Activated naive CD8-positive, alpha-beta T cell treated with anti-CD3 and anti-CD28 coated beads, Interleukin-2, amount 10 ng/mL, durations not matched to agents 7 days and 5 days (primary cell): ENCODE data around the gene IL10RB. TPM values are rescaled to one million over a fixed set of nuclear protein-coding genes. Genes with fewer than 3 reads are reported as not detected.

ENCODE experiments used
- ATAC-seq: fragments of 150-1000 bp; cut with Tn5 transposase; one replicate; pipeline ENCODE4 v1.10.0; 2021; ENCODE audit warnings: low read depth, moderate library complexity
- POLR2A ChIA-PET: fragments of 350-600 bp; sonication (Branson Sonifier 250); formaldehyde crosslinking; loops from one replicate; lab custom pipeline; 2021; ENCODE audit warnings: antibody characterized with exemption; lab: Charles Lee
- DNase-seq: peaks from one replicate; pipeline ENCODE4 v3.0.0; 2021
- H3K27ac Mint-ChIP-seq: one replicate; pipeline ENCODE4 v1.8.0; 2022; ENCODE audit warnings: mild to moderate bottlenecking, mixed read lengths
- H3K27me3 Mint-ChIP-seq: one replicate; pipeline ENCODE4 v1.8.0; 2022; ENCODE audit warnings: mild to moderate bottlenecking, moderate library complexity, mixed read lengths
- H3K36me3 Mint-ChIP-seq: one replicate; pipeline ENCODE4 v1.8.0; 2021; ENCODE audit warnings: mild to moderate bottlenecking, mixed read lengths
- H3K4me1 Mint-ChIP-seq: one replicate; pipeline ENCODE4 v1.8.0; 2021; ENCODE audit warnings: mixed read lengths
- H3K4me3 Mint-ChIP-seq: one replicate; pipeline ENCODE4 v1.8.0; 2022; ENCODE audit warnings: mild to moderate bottlenecking, moderate library complexity, mixed read lengths
- H3K9me3 Mint-ChIP-seq: one replicate; pipeline ENCODE4 v1.8.0; 2021; ENCODE audit warnings: mixed read lengths
- total RNA-seq, 2 experiments: library from RNA; stranded (reverse); gene quantifications; one replicate each; pipeline ENCODE4 v1.2.3, GENCODE V29; 2021

The IL10RB gene
- total RNA-seq, 2 experiments from 2014 or later, result 40.6 to 44.1 TPM

GRCh38 chr21:33281096-33281652, 15.0 kb downstream of the IL10RB start:
- Mint-ChIP-seq H3K4me3 (no peak overlapping the region), H3K36me3 (peaks cover 65% of the 10 kb centered on the region), H3K27me3 (no peaks in the 10 kb centered on the region), H3K27ac (no peak overlapping the region), H3K4me1 (peaks cover 2% of the 10 kb centered on the region), H3K9me3 (peaks cover 2% of the 10 kb centered on the region)
- ATAC-seq (no peak), DNase-seq (no peak)
- POLR2A ChIA-PET, result interaction anchor here (1.3 kb wide), 1 partner anchor 13 kb away, joined by 3 read pairs; no protein-coding TSS in a partner anchor

GRCh38 chr21:33283203-33283602, 17.0 kb downstream of the IL10RB start:
- DNase-seq (no peak), ATAC-seq (no peak)
- Mint-ChIP-seq H3K4me3 (no peak overlapping the region), H3K27ac (no peak overlapping the region), H3K9me3 (no peaks in the 10 kb centered on the region), H3K36me3 (peaks cover 57% of the 10 kb centered on the region), H3K4me1 (no peaks in the 10 kb centered on the region), H3K27me3 (no peaks in the 10 kb centered on the region)
- POLR2A ChIA-PET, result interaction anchor here (0.7 kb wide), 1 partner anchor 17 kb away, joined by 5 read pairs; no protein-coding TSS in a partner anchor

- Mint-ChIP-seq H3K4me1 (no peaks in the 10 kb centered on the region), H3K36me3 (peaks cover 45% of the 10 kb centered on the region), H3K27ac (no peak overlapping the region), H3K4me3 (no peak overlapping the region), H3K27me3 (no peaks in the 10 kb centered on the region), H3K9me3 (no peaks in the 10 kb centered on the region)
- POLR2A ChIA-PET, result interaction anchor here (0.9 kb wide), 1 partner anchor 20 kb away, joined by 3 read pairs; the partner anchor contains the start of gene IL10RB
- no peak for ATAC-seq
- no peak for DNase-seq
Measured at GRCh38 chr21:33286076-33286475, 19.9 kb downstream of the IL10RB start.

GRCh38 chr21:33286600-33287456, 20.7 kb downstream of the IL10RB start:
- ATAC-seq (no peak), DNase-seq (no peak)
- no peaks in the 10 kb centered on the region for H3K4me1 Mint-ChIP-seq
- no peaks in the 10 kb centered on the region for H3K27me3 Mint-ChIP-seq
- H3K27ac Mint-ChIP-seq, result no peak overlapping the region
- peaks cover 42% of the 10 kb centered on the region for H3K36me3 Mint-ChIP-seq
- H3K9me3 Mint-ChIP-seq, result no peaks in the 10 kb centered on the region
- POLR2A ChIA-PET, result interaction anchor here (0.9 kb wide), 1 partner anchor 20 kb away, joined by 3 read pairs; the partner anchor contains the start of gene IL10RB
- no peak overlapping the region for H3K4me3 Mint-ChIP-seq

- H3K4me1 Mint-ChIP-seq, result peaks cover 16% of the 10 kb centered on the region
- H3K4me3 Mint-ChIP-seq, result no peak overlapping the region
- POLR2A ChIA-PET, result no interaction called here
- peaks cover 42% of the 10 kb centered on the region for H3K36me3 Mint-ChIP-seq
- H3K27me3 Mint-ChIP-seq, result no peaks in the 10 kb centered on the region
- H3K27ac Mint-ChIP-seq, result no peak overlapping the region
- H3K9me3 Mint-ChIP-seq, result no peaks in the 10 kb centered on the region
- no peak for DNase-seq
- no peak for ATAC-seq
Measured at GRCh38 chr21:33289199-33289819, 23.1 kb downstream of the IL10RB start.

GRCh38 chr21:33290441-33290840, 24.3 kb downstream of the IL10RB start:
- H3K36me3 Mint-ChIP-seq, result peaks cover 43% of the 10 kb centered on the region

GRCh38 chr21:33291686-33292085, 25.5 kb downstream of the IL10RB start:
- no peak for ATAC-seq
- Mint-ChIP-seq H3K9me3 (no peaks in the 10 kb centered on the region), H3K36me3 (peaks cover 37% of the 10 kb centered on the region), H3K4me1 (peaks cover 17% of the 10 kb centered on the region), H3K27ac (no peak overlapping the region), H3K4me3 (no peak overlapping the region), H3K27me3 (no peaks in the 10 kb centered on the region)
- DNase-seq, result no peak
- POLR2A ChIA-PET, result interaction anchor here (1.0 kb wide), 1 partner anchor 33 kb away, joined by 3 read pairs; the partner anchor contains the start of gene IFNAR1

More at GRCh38 chr21:33290441-33290840, 24.3 kb downstream of the IL10RB start:
- Mint-ChIP-seq H3K4me3 (no peak overlapping the region), H3K27ac (no peak overlapping the region), H3K27me3 (no peaks in the 10 kb centered on the region), H3K9me3 (no peaks in the 10 kb centered on the region), H3K4me1 (peaks cover 17% of the 10 kb centered on the region)
- ATAC-seq (no peak), DNase-seq (no peak)
- POLR2A ChIA-PET, result no interaction called here

- H3K4me3 Mint-ChIP-seq, result no peak overlapping the region
- ATAC-seq, result no peak
- no peak for DNase-seq
- POLR2A ChIA-PET, result no interaction called here
- H3K27me3 Mint-ChIP-seq, result no peaks in the 10 kb centered on the region
- H3K9me3 Mint-ChIP-seq, result no peaks in the 10 kb centered on the region
- peaks cover 40% of the 10 kb centered on the region for H3K36me3 Mint-ChIP-seq
- H3K27ac Mint-ChIP-seq, result no peak overlapping the region
- peaks cover 19% of the 10 kb centered on the region for H3K4me1 Mint-ChIP-seq
Measured at GRCh38 chr21:33292724-33293123, 26.6 kb downstream of the IL10RB start.

GRCh38 chr21:33293136-33293535, 27.0 kb downstream of the IL10RB start:
- DNase-seq, result no peak
- Mint-ChIP-seq H3K4me3 (no peak overlapping the region), H3K27ac (no peak overlapping the region), H3K36me3 (peaks cover 43% of the 10 kb centered on the region), H3K9me3 (no peaks in the 10 kb centered on the region), H3K27me3 (no peaks in the 10 kb centered on the region), H3K4me1 (peaks cover 19% of the 10 kb centered on the region)
- no peak for ATAC-seq
- POLR2A ChIA-PET, result no interaction called here

GRCh38 chr21:33293811-33294216, 27.6 kb downstream of the IL10RB start:
- H3K27ac Mint-ChIP-seq, result peak overlapping the region; percentile 70

GRCh38 chr21:33296156-33296555, 30.0 kb downstream of the IL10RB start:
- H3K4me3 Mint-ChIP-seq, result no peak overlapping the region
- H3K36me3 Mint-ChIP-seq, result peaks cover 36% of the 10 kb centered on the region
- peaks cover 40% of the 10 kb centered on the region for H3K4me1 Mint-ChIP-seq
- no peaks in the 10 kb centered on the region for H3K9me3 Mint-ChIP-seq
- no peaks in the 10 kb centered on the region for H3K27me3 Mint-ChIP-seq
- DNase-seq (no peak), ATAC-seq (no peak)
- POLR2A ChIA-PET, result interaction anchor here (0.7 kb wide), 1 partner anchor 293 kb away, joined by 3 read pairs; no protein-coding TSS in a partner anchor
- H3K27ac Mint-ChIP-seq, result no peak overlapping the region

More at GRCh38 chr21:33293811-33294216, 27.6 kb downstream of the IL10RB start:
- Mint-ChIP-seq H3K4me3 (peak overlapping the region; percentile 26), H3K4me1 (peaks cover 20% of the 10 kb centered on the region), H3K27me3 (no peaks in the 10 kb centered on the region), H3K9me3 (no peaks in the 10 kb centered on the region), H3K36me3 (peaks cover 40% of the 10 kb centered on the region)
- DNase-seq (no peak), ATAC-seq (peak; percentile 44)
- POLR2A ChIA-PET, result interaction anchor here (0.8 kb wide), 1 partner anchor 13 kb away, joined by 3 read pairs; no protein-coding TSS in a partner anchor

GRCh38 chr21:33299181-33299752, 33.1 kb downstream of the IL10RB start:
- peak; percentile 91 for ATAC-seq
- no peak for DNase-seq
- Mint-ChIP-seq H3K9me3 (no peaks in the 10 kb centered on the region), H3K27me3 (no peaks in the 10 kb centered on the region), H3K4me1 (peaks cover 30% of the 10 kb centered on the region), H3K4me3 (peak overlapping the region; percentile 26), H3K27ac (peak overlapping the region; percentile 60), H3K36me3 (peaks cover 26% of the 10 kb centered on the region)
- POLR2A ChIA-PET, result interaction anchor here (2.1 kb wide), 1 partner anchor 26 kb away, joined by 10 read pairs; the partner anchor contains the start of gene IFNAR1
